SK-N-MC (cell line): ENCODE results near the gene ME2.

Source experiments
- EZH2 ChIP-seq: fragments of 200-600 bp; sonication (generic); IDR thresholded peaks from one replicate; pipeline ENCODE4 v1.6.1; 2017; ENCODE audit warnings: antibody characterized with exemption
- FOXP2 ChIP-seq: optimal IDR thresholded peaks from 2 replicates; pipeline ENCODE3; 2011; ENCODE audit warnings: mild to moderate bottlenecking, moderate library complexity; ENCODE audit not compliant: insufficient read depth; ENCODE audit errors: extremely low read length, control extremely low read depth
- POLR2AphosphoS5 ChIP-seq: IDR thresholded peaks from 2 replicates; pipeline ENCODE4 v1.6.1; 2012; ENCODE audit warnings: mild to moderate bottlenecking, low read depth, low read length, borderline replicate concordance

- TF ChIP-seq EZH2 (no peak), POLR2AphosphoS5 (no peak), FOXP2 (no peak)
Measured at GRCh38 chr18:50917021-50917420, 38.1 kb downstream of the ME2 start.
